Measurements from ENCODE around the gene DSCAM.

Gene DSCAM

DNA sequence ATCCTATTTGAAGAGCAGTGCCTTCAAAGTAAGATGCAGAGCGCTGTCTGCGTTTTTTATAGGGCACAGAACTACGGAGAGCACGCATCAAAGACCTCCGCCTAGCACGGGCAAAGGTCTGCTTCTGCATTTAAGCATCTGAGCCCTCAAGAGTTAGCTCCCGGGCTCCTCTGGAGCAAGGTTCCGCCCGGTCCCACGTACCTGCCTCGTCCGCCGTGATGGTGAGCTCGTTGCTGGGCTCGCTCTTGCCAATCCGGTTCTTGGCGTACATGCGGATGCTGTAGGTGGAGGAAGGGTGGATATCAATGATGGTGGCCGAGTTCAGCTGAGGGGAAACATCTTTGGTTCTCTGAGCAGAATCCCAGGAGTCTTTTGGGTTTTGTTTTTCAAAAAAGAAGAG, 668.2 kb downstream of the DSCAM start:
- DNase-seq (ENCODE audit: low read depth) = no peak

DNA sequence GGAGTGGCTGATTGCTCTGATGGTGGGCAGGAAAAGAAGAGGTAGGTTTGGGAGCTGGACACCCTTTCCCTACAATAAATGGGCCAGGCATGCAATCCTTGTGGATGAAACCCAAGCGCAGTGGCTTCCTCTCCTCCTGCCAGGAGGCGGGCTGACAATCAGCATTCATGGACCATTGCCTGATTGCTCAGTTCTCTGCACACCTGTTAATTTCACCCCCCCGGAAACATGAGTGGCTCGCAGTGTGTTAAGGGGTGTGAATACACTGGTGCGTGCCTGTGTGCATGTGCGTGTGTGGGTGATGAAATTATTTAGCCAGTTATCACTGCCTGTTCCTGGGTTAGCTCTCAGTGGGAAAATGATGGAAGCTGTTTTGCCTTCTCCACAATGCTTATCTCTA, 669.0 kb downstream of the DSCAM start:
- DNase-seq (ENCODE audit: low read depth) = no peak

DNA sequence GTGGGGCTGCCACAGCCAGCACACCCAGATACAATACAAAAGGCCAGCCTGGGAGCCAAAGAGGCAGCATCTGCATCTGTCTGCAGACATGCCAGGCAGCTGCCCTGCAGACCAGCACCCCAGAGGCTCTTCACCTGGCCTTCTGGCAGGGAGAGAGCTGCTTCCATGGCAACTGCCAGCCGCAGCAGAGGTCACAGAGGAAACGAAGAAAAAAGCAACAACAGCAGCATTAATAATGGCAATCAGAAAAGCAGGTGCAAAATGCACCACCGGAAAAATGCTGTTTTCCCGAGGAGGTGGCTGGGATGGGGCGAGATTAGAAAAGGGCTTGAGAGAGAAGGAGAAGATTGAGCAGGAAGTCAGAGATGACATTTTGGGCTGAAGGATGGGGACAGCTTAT, 670.2 kb downstream of the DSCAM start:
- no peak for DNase-seq (ENCODE audit: low read depth)

DNA sequence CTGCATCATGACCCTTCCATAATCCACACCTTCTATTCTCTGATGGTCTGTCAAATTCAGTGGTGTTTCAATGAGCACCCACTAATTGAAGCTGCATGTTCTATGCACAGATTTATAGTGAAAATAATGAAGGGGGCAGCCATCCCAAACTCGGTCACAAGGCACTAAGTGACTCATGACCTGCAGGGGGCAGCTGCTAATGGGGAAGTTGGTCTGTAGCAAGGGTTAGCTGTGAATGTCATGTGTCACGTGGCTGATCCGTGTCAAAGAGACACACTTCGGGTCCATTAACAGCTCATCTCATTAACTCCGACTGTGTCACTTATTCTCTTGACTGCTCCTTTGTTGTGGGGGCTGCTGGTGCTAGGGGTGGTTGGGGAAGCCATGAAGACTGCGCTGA, 673.1 kb downstream of the DSCAM start:
- no peak for DNase-seq (ENCODE audit: low read depth)

DNA sequence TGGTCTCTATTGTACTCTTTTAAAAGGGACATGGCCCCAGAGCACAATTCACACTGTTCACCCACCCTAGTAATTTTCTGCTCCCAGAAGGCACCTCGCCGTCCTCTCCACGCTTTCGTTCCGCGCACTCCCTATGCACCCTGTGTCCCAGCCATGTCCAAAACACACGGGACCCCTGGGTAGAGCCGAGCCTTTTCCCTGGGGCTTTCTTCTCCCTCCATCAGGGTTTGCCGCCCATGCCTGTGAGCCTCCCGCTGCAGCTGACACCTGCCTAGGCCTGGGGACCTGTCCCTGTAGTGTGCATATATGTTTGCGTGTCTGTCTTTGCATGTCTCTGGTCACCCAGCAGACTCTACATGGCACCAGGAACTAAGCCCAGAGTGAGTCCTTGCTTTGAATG, 677.0 kb downstream of the DSCAM start:
- no peak for DNase-seq (ENCODE audit: low read depth)

DNA sequence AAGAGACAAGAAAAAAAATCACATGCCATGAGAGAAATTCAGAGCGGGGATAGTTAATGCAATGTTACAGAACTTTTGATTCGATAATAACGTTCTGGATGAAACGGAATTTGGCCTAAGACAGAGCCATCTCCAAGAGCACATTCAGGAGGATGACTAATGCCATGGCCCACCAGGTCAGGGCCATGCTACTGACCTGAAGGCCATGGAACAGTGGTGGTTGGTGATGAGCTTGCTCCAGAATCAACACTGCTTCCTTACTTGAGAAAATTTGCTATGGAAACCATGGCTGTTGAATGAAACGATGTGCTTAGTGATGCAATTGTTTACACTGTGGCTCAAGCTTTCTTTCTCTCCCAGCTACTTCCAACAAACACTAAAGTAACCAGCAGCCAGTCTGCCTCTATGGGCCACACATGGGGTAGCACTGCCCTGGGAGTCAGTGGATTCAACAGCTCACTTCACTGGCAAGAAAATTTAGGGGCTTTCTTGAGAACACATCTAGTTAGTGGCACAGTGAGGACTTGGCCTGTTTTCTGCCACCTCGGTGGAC, 680.6 kb downstream of the DSCAM start:
- no peak for DNase-seq (ENCODE audit: low read depth)

DNA sequence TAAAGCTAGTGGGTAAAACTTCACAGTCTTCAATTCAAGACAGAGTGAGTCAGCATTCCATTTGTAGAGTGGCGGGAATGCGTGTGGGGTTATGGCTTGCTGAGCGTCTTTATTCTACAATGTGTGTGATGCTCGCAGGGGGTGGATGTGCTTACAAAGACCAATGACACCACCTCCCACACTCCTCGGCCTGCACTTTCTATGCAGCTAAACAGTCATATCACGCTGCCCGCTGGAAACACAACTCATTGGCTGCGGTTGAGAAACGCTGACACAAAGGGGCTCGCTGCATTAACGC, 681.2 kb downstream of the DSCAM start:
- DNase-seq (ENCODE audit: low read depth) = no peak

DNA sequence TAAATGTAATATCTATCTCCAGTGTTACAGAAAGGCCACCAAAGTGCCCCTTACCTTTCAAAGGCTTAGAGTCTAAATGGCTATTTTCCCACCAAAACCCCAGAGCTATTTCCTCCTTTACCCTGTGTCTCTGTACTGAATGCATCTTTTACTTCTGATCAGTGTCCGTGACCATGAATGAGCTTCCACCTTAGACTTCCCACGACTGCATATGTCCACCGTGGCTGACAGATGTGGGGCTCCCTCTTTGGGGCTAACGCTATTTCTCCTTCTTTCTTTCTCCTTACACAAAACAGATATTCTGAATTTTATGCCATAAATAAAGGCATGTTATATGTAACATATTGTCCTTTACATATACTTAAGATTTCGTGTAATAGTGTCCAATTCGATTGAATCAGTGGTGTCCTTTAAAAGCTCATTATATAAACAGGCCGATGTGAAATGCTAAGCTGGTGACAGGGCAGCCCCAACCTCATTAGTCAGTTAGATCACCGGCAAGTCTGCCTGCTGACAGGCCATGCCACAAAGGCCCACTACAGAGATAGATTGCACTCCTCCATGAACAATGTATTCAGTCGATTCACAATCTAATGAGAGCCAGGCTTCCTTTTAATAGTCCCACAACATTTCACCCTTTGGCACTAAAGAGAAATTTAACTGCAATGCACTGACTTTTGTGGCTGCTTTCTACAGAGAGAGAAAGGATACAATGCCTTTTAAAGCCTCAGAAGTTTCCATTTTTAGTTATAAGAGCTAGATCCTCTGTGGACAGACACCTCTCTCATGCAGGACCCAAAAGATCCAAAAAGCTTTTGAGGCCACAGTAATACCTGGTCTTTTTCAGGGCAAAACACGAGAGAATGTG, 681.8 kb downstream of the DSCAM start:
- DNase-seq (ENCODE audit: low read depth) = no peak

DNA sequence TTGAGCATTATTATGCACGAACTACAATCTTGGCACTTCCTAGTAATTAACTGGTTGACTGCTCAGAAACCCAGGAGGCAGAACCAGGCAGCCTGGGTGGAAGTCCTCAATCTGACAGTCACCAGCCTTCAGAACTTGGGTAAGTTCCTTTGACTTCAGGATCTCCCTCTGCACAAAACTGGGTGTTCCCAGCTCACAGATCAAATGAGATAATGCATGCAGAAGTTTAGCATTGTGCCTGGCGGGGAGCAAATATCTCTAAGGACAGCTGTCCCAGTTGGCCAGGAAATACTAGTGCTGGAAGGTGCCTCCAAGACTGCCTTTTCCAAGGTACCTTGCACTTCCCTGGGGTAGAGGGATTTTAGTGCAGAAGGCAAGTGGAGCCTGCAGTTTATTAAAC, 684.9 kb downstream of the DSCAM start:
- DNase-seq (ENCODE audit: low read depth) = no peak

DNA sequence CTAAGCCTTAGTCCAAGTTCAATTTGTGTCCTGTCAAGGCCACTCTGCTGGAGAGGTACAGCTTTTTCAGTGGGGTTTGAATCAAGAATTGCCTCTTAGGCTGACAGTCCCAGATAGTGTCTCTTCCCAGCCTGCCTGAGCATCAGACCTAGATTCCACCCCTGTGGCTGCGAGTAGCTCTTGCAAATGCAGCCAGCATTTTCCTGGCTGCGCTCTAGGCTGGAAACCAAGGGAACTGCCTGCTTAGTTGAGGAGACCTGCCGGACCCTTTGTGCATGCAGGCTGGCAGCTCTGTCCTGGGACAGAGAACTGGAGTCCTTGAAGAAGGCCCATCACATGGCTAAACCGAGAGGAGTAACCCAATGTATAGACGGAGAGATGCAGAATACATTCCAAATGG, 686.0 kb downstream of the DSCAM start:
- no peak for DNase-seq (ENCODE audit: low read depth)

DNA sequence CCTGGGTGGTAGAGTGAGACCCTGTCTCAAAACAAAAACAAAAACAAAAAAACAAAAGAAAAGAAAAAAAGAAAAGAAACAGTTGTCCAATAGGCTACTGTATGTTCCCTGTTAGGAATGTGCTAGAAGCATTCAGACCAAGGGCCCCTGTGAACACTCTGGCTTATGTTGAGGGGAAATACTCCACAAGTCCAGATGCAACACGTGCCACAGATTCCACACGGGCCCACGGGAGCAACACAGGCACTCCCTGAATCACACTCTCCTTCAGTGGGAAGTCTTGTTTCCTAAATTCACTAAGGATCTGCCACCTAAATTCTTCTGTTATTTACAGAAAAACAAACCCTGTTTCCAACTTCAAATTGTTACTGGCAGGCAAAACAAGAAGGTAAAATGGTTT, 688.6 kb downstream of the DSCAM start:
- DNase-seq (ENCODE audit: low read depth) = no peak

DNA sequence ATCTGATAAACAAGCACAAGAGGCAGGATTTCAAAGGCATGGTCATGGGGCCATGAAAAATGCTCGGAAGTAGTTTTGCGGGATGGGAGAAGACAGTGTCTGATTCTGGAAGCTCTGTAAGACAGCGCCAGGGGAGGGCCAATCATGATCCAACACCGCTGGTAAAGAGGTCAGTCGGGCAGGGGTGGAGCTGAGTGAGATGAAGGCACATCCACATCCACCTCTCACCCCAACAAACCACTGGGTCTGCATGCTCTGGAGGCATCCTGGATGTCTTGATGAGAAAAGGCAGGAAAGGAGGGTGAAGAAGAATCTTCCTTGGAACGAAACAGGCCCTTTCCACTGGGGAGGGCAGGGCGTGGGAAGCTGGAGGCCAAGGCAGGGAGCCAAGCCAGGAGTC, 691.4 kb downstream of the DSCAM start:
- no peak for DNase-seq (ENCODE audit: low read depth)

DNA sequence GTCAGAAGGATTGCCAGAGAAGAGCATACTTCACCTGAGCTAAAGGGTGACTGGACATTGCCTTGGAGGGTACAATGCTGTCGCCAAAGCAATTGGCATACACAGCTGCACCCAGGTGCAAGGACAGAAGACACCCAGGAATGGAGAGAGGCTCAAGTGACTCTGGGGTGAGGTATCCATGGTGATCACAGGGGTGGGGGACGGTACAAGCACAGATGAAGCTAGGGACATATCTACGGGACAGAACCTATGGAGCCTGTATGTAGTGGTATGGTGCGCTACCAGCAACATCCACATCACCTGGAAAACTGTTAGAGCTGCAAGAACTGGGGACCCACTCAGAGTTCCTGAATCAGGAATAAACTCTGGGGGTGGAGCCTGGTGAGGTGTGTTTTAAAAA, 693.6 kb downstream of the DSCAM start:
- DNase-seq (ENCODE audit: low read depth) = no peak

DNA sequence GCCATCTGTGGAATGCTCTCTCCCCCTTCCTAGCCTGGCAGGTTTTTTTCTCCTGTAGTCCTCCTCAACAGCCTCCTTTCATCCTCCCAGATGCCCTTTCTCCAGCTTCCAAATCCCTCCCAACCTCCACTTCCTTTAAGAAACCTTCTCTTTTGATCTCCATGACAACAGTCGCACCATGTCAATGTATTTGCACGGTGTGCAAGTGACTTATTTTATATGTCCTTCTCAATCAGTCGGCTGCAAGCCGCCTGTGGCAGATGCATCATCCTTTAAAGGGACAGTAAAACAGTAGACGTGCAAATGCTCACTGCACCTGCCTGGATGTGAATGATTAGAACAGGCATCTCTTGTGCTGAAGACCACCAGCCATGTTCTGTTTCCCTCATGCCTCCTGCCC, 694.5 kb downstream of the DSCAM start:
- DNase-seq (ENCODE audit: low read depth) = no peak

DNA sequence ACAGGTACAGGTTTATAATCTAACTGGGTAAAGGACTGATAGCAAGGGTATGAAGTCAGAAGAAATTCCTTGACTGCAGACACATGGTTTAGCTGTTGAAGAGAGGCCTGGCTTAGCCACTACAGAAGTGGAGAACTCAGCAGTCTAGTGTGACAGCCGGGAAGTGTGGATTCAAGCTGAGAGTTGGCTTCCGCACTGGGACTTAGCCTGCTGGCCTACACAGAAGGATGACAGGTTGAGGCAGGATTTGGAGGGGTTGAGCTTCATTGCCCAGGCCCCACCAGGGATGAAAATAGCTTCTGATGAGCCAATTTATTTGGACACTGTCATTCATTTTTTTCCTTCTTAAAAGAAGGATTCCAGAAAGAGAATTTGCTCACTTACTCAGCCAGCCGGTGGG, 695.3 kb downstream of the DSCAM start:
- no peak for DNase-seq (ENCODE audit: low read depth)

DNA sequence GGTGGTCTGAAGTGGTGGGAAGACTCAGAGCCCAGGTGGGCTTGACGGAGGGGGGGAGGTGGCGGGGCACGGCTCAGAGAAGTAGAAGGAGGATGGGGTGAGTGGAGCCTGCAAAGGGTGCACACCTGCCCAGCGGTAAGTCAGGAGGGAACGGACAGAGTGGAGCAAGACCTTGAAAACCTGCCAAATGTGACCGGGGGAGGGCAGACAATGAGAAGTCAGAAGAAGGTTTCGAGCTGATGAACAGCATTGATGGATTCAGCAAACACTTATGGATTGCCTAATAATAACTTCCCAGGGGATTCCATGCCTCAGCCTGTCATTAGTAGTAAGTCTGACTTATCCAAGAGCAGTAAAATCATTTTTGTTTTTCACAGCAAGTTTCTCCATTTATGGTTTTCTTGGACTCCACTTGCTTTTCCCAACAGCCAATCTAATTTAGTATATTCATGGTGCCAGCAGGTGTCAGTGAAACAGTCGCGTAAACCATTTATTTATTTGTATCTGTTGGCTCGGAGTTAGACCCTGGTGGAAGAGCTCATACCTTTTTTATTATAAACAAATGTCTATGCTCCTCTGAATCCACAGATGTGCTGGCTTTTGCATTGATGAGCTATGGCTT, 700.6 kb downstream of the DSCAM start:
- DNase-seq (ENCODE audit: low read depth) = no peak

DNA sequence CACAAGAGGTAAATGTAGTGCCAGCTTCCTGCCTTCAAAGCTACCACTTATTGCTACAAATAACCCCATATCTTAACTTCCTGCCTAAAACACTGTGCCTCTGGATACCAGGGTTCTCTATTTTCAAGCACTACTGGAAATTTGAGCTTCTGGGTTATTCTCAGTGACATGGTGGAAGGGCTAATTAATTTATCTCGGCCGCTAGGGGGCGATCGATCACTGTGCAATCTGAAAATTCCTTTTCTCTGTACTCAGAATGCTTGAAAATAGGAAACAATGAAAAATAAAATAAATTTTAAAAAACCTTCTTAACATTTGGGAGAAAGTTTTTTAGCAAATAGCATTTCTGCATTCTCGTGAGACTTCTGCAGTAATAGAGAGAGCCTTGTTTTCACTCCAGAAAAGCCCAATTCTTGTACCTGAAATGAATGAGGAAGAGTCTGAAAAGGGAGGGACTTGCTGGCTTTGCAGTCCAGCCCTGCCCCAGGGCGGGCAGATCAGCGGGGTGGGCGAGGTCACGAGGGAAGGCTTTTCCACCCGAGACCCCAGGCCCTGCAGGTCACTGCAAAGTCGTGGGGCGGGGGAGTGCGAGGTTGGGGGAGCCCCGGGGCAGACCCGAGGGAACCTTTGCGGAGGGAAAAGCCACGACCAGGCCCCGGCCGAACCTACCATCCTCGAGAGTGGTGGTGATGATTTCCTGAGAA, 703.0 kb downstream of the DSCAM start:
- DNase-seq (ENCODE audit: low read depth) = peak; percentile 41

DNA sequence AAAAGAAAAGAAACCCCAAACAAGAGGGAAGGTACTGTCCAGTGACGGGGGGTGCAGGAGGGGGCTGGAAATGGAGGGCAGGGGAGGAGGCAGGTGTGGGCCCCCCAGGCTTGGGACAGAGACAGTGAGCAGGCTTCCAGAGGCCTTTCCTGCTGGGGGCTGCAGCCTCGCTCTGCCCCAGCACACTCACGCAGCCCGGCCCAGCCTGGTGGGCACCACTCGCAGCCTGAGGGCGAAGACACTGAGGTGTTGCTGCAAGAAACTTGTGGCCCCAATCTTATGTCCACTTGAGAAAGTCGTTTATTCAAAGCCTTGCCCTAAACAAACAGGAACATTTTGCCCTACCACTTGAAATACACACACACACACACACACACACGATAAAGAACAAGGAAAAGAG, 705.3 kb downstream of the DSCAM start:
- DNase-seq (ENCODE audit: low read depth) = no peak

DNA sequence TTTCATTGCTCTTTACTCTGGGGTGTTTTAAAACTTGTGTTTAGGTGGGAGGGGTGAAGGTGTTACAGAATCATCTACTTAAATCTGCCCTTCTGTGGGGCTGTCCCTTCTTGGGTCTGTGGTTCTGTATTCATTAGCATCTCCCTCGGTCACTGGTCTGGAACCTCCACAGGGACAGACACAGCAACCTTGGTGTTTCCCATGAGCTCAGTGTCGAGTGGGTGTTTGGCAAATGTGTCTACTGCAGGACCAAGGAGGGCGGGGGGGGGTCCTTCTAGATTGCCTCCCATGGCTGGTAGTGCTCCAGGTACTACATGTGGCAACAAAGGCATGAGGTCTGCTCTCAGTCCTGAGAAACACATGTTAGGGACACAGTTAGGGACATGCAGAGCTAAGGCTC, 706.3 kb downstream of the DSCAM start:
- no peak for DNase-seq (ENCODE audit: low read depth)

DNA sequence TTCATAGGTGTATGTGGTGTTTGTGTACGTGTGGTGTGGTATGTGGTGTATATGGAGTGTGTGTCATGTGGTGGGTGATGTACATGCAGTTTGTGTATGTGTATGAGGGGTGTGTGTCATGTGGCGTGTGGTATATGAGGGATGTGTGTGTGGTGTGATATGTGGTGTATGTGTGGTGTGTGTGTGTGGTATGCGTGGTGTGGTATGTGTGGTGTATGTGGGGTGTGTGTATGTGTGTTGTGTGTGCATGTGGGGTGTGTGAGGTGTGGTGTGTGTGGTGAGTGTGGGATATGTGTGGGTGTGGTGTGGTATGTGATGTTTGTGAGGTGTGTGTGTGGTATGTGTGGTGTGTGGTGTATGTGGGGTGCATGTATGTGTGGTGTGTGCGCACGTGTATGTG, 707.3 kb downstream of the DSCAM start:
- DNase-seq (ENCODE audit: low read depth) = no peak

DNA sequence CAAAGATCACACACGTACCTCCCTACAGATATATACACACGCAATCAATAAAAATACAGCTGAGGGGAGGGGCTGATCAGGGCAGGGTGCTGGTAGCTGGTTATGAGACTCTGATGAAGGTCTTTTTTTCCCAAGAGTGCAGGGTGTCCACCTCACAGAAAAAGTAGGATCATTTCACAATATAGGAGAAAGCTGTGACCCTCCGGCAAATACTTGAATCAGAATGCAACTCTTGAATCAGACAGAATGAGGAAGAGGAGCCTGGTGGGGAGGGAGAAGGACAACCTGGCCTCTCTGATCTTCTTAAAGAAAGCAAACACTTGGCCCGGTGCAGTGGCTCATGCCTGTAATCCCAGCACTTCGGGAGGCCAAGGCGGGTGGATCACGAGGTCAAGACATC, 710.4 kb downstream of the DSCAM start:
- DNase-seq (ENCODE audit: low read depth) = no peak

DNA sequence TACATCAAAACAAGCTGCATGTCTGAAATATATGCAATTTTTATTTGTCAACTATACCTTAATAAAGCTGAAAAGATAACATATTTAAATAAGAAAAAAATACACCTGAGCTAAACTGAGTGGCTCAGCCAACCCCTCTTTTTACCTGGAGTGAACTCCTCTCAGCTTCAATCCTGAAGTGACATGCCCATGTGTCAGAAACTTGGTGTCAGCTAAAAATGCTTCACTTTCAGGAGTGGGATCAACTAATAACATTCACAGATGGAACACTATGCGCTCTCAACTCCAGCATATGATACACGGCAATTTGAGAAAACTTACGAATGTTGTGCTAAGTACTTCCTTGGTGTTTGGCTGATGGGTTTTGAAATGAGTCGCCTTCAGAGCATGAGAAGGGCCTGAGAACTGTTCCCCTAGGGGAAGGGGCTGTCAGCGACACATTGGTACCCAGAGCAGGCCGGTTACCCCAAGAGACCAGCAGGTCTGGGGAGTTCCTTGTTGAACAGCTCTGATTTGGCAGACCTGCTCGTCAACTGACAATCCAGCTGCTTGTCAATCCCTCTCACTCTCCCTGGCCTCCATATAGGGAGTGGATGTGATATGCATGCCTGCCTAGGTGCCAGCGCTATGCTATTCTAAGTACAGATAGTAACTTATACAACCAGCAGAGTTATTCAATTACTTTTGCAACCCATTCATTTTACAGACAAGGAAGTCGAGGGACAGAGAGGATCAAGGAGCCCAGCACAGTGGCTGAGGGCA, 712.0 kb downstream of the DSCAM start:
- no peak for DNase-seq (ENCODE audit: low read depth)

Data from ELR (cell line).